Measurements from ENCODE around the gene MPV17.

GRCh38 chr2:27313882-27314645 is 8.8 kb downstream of the MPV17 start:
- no peak for TF ChIP-seq CTCF (IDR thresholded peaks at IDR 0.05)
- TF ChIP-seq POLR2A (IDR thresholded peaks at IDR 0.05), result no peak
- TF ChIP-seq EP300 (IDR thresholded peaks at IDR 0.05), result no peak

All from ovary (tissue), 3 donors.